GM18505 (cell line): Measurements from ENCODE around the gene ETV6.
A peak's percentile ranks its signal among the peaks of the same experiment; 100 is the strongest.

Experiments
- ATAC-seq: cut with Tn5 transposase; IDR thresholded peaks from one replicate; pipeline ENCODE4 v1.9.1; 2021; ENCODE audit not compliant: unreplicated experiment
- POLR2A ChIP-seq: IDR thresholded peaks from 4 replicates; pipeline ENCODE4 v1.6.1; 2011; ENCODE audit warnings: borderline replicate concordance; ENCODE audit not compliant: insufficient read depth, insufficient read length; ENCODE audit errors: extremely low read depth

The ETV6 gene

GRCh38 chr12:11768233-11768965, 118.9 kb downstream of the ETV6 start:
- no peak for ATAC-seq
- TF ChIP-seq POLR2A = no peak

- no peak for ATAC-seq
- TF ChIP-seq POLR2A = no peak
Measured at GRCh38 chr12:11769723-11770514, 120.4 kb downstream of the ETV6 start.

DNA sequence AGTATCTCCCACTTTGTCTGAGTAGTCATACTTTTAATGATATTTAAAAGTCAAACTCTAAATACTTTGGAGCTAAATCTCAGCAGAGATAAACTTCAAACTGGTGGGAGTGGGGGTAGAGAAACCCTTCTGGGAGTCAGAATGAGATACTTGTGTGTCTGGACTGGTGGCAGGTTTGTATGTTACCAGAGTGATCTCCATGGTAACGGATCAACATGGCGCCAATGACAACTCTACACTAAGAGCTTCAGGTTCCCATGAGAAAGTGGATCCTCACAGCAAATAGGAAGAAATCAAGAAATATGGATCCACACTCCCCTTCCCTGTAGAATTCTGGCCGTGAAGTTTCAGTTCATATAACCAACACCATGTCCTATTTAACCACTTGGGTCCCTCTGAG, 121.9 kb downstream of the ETV6 start:
- ATAC-seq = no peak
- TF ChIP-seq POLR2A = no peak

GRCh38 chr12:11771895-11772502, 122.5 kb downstream of the ETV6 start:
- TF ChIP-seq POLR2A = no peak
- no peak for ATAC-seq

DNA sequence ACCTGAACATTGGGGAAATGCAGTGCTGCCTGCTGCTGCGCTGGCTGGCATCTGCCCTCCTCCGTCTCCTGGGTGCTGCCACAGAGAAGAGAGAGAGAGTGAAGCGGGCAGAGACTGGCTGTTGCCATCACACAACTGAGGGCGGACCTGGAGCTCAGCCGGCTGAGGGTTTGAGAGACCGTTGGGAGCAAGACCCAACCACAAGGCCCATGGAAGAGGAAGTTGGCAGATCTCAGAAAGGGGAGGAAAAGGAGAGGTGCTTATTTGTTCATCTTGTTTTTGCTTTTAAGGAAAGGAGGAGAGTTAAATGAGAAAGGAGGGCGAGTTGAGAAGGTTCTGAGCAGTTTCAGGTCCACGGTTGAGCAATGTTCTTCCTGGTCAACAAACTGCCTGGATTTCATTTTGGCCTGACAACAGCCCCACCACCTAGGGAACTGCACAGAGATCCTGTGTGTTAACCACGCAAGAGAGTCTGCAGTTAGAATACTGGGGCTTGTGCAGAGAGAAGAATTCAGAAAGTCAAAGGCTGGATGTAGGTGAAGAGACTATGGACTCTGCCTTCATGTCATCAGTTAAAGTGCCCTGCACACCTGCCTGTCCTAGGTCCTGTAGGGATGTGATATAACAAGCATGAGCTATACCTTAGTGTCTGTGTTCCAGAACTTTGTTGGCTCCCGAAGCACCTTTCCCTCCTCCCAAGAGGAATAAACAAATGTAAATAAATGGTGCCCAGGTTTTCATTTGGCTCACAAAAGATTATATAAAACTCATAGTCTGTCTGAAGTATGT, 124.6 kb downstream of the ETV6 start:
- no peak for ATAC-seq
- TF ChIP-seq POLR2A = peak; percentile 16

DNA sequence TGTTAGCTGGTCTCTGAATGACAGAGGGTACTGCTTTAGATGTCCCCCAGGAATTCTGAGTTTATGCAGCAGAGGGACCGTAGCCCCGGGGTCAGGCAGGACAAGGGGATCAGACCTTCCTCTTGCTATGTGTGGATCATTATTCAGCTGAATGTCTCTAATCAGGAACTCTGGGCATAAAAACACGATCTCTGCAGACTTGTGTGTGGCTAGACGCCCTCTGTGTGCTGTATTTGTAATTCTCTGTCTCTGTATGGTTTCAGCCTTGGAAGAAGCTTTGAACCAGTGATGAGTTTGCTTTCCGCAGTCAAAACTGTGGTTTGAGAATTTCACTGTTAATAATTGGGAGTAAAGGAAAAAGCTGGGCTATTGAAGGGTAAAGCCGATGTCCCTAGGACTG, 125.3 kb downstream of the ETV6 start:
- ATAC-seq = no peak
- no peak for TF ChIP-seq POLR2A

DNA sequence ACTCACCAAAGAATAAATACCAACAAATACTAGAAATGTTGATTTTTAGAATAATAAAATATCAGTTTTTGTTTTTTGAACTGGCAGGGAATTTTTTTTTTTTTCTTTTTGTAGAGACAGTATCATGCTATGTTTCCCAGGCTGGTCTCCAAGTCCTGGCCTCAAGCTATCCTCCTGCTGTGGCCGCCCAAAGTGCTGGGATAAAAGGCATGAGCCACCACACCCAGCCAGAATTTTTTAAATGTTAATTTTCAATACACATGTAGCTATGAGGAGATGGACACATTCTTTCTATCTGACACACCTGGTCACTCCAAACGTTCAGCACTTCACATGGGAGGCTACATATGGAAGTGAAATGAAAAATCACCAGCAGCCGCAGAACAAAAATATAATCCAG, 126.8 kb downstream of the ETV6 start:
- no peak for TF ChIP-seq POLR2A
- ATAC-seq = no peak

GRCh38 chr12:11777451-11777850, 128.0 kb downstream of the ETV6 start:
- no peak for ATAC-seq
- TF ChIP-seq POLR2A = no peak

DNA sequence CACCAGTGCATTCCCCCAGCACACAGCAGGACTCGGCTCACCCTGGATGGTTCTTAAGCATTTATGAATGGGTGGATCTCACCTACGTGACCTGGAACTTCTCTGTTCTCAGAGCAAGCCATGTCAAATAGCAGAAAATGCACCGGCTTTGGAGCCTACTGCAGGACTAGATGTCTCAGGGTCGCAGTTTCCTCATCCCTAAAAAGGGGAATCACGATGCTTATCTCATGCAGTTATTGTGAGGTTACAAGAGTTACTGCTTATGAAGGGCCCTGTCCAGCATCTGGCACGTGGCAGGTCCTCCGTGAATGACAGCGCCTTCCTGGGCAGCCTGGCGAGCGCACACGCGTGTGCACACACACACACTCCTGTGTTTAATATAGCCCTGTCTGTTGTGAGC, 128.5 kb downstream of the ETV6 start:
- no peak for ATAC-seq
- no peak for TF ChIP-seq POLR2A

DNA sequence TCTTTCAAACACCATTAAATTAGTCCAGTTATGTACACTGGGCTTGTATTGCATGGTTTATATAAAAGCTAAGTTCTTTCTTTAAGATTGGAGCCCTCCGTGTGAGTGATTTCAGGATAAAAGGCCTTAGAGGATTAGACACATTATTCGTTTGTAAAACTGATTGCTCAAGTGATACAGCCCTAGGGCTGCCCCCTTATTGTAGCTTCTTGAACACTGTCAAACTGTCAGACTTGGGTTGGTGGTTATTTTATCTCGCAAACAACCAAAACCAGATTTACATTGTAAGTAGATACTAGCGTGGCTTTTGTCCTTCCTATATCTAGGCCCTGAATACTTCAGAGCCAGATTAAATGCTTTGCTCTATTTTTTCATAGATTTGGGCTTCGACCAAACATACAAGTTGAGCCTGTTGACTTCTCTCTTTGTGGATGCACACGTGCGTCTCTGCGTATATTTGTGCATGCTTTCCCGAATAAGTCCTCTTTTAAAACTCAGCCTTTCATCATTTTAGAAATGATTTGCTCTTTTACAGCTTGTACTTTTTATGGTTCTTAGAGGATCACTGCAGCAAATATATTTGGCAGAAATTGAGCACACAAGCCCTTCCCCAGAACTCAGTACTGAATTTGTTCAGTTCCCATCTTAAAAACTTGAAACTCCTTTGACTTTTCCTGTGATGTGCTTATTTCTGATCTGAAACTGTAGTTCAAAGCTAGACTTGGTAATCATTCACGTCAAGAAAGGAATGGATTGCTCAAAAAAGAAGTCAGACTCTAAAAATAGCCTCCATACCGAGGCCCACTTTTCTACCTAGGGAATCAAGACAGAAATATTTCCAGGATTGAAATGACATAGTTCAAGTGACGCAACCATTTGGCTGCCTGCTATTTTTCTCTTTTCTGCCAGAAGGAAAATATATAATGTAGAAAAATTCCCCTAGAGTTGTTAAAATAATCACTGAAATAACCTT, 129.5 kb downstream of the ETV6 start:
- ATAC-seq = no peak
- TF ChIP-seq POLR2A = no peak

DNA sequence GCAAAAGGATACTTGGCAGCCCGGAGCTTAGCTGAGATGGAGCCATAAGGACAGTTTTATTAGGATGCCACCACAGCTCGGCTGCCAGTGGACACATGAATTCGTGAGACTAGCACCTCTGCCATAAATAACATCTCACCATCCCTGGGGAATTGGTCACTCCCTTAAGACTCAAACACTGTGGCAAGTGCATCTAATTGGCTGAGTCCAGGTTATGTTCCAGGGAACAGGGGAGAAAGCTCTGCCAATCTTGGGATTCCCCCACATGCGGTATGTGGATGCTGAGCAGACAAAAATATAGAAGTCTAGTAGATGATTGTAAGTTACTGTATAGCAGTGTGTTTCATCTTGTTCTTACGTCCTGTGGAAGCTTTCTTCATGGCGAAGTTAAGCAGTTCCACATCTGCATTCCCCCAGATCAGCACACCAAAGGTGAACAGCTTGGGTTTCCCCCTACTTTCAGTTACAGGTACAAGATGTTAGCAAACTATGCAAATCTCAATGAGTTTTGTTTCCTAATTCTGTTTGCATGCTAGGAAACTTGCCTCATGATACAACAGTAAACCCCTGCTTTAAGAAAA, 131.1 kb downstream of the ETV6 start:
- TF ChIP-seq POLR2A = peak; percentile 37
- ATAC-seq = peak; percentile 67
